HEK293 (cell line): ENCODE data around the gene CLTC.

Experiments
- CTCF ChIA-PET: fragments of 350-600 bp; formaldehyde crosslinking; extraction: SDS; loops from one replicate; lab custom pipeline; 2021; ENCODE audit warnings: antibody characterized with exemption; lab: Yijun Ruan, JAX
- POLR2A ChIA-PET: fragments of 300-600 bp; formaldehyde crosslinking; extraction: SDS; loops from one replicate; lab custom pipeline; 2020; ENCODE audit warnings: antibody characterized with exemption, inconsistent platforms; lab: Yijun Ruan, JAX
- H3K27ac ChIP-seq: fragments of 200-500 bp; sonication (Bioruptor generic); 2 replicates; pipeline ENCODE4 v1.5.1; 2014; ENCODE audit warnings: low read depth, low read length, control low read depth, inconsistent platforms; ENCODE audit errors: extremely low read depth
- H3K36me3 ChIP-seq, 2 experiments: fragments of 200-500 bp in 1 of 2; sonication (Bioruptor generic) in 1 of 2; 1 replicate in 1 of 2; 2 replicates in 1 of 2; pipeline ENCODE4 v1.5.1; 2014 to 2017; ENCODE audit warnings: inconsistent platforms in 2 of 2, low read length in 2 of 2; ENCODE audit not compliant: control insufficient read depth in 2 of 2, insufficient read depth in 1 of 2
- H3K4me1 ChIP-seq: fragments of 200-500 bp; sonication (Bioruptor generic); 2 replicates; pipeline ENCODE4 v1.5.1; 2014; ENCODE audit warnings: mild to moderate bottlenecking, low read length, inconsistent platforms; ENCODE audit not compliant: control insufficient read depth, insufficient read depth
- H3K4me3 ChIP-seq: 2 replicates; pipeline ENCODE4 v1.5.1; 2011; ENCODE audit warnings: low read depth, mild to moderate bottlenecking, control low read depth, low read length, moderate library complexity
- H3K9me3 ChIP-seq: fragments of 200-500 bp; sonication (Bioruptor generic); 2 replicates; pipeline ENCODE4 v1.5.1; 2014; ENCODE audit warnings: low read depth, low read length, inconsistent platforms; ENCODE audit not compliant: control insufficient read depth, insufficient read depth
- ATF2 ChIP-seq: fragments of 450-650 bp; formaldehyde crosslinking; IDR thresholded peaks from 2 replicates; pipeline ENCODE4 v1.5.1; 2016; ENCODE audit warnings: missing biosample characterization, missing genetic modification characterization, low read depth
- GLIS1 ChIP-seq: fragments of 450-650 bp; formaldehyde crosslinking; IDR thresholded peaks from 2 replicates; pipeline ENCODE4 v1.5.1; 2016; ENCODE audit warnings: missing biosample characterization, missing genetic modification characterization
- PRDM10 ChIP-seq: fragments of 450-650 bp; formaldehyde crosslinking; IDR thresholded peaks from 2 replicates; pipeline ENCODE4 v1.5.1; 2016; ENCODE audit warnings: missing biosample characterization, missing genetic modification characterization
- SCRT2 ChIP-seq: fragments of 450-650 bp; formaldehyde crosslinking; IDR thresholded peaks from 2 replicates; pipeline ENCODE4 v1.5.1; 2016; ENCODE audit warnings: missing biosample characterization, missing genetic modification characterization
- YY2 ChIP-seq: fragments of 450-650 bp; formaldehyde crosslinking; IDR thresholded peaks from 2 replicates; pipeline ENCODE4 v1.5.1; 2016; ENCODE audit warnings: missing biosample characterization, missing genetic modification characterization
- ZBTB17 ChIP-seq: fragments of 450-650 bp; formaldehyde crosslinking; IDR thresholded peaks from 2 replicates; pipeline ENCODE4 v1.5.1; 2016; ENCODE audit warnings: missing biosample characterization, missing genetic modification characterization
- ZBTB44 ChIP-seq: fragments of 450-650 bp; IDR thresholded peaks from 2 replicates; pipeline ENCODE4 v1.5.1; 2018; ENCODE audit warnings: missing biosample characterization, mild to moderate bottlenecking, missing genetic modification characterization
- ZBTB49 ChIP-seq: fragments of 450-650 bp; formaldehyde crosslinking; IDR thresholded peaks from 2 replicates; pipeline ENCODE4 v1.5.1; 2016; ENCODE audit warnings: missing biosample characterization, missing genetic modification characterization, low read depth
- ZBTB8A ChIP-seq: fragments of 450-650 bp; formaldehyde crosslinking; IDR thresholded peaks from 2 replicates; pipeline ENCODE4 v1.5.1; 2016; ENCODE audit warnings: missing biosample characterization, missing genetic modification characterization
- ZEB2 ChIP-seq: fragments of 450-650 bp; formaldehyde crosslinking; IDR thresholded peaks from 2 replicates; pipeline ENCODE4 v1.5.1; 2016; ENCODE audit warnings: missing biosample characterization, missing genetic modification characterization
- ZNF112 ChIP-seq: fragments of 450-650 bp; formaldehyde crosslinking; IDR thresholded peaks from 2 replicates; pipeline ENCODE4 v1.5.0; 2017; ENCODE audit warnings: missing biosample characterization, missing genetic modification characterization
- ZNF174 ChIP-seq: fragments of 450-650 bp; formaldehyde crosslinking; IDR thresholded peaks from 2 replicates; pipeline ENCODE4 v1.5.0; 2017; ENCODE audit warnings: missing biosample characterization, mild to moderate bottlenecking, missing genetic modification characterization
- ZNF23 ChIP-seq: fragments of 450-650 bp; formaldehyde crosslinking; IDR thresholded peaks from 2 replicates; pipeline ENCODE4 v1.5.1; 2016; ENCODE audit warnings: missing biosample characterization, missing genetic modification characterization, borderline replicate concordance
- ZNF324 ChIP-seq: fragments of 450-650 bp; formaldehyde crosslinking; IDR thresholded peaks from 2 replicates; pipeline ENCODE4 v1.5.1; 2016; ENCODE audit warnings: missing biosample characterization, missing genetic modification characterization
- ZNF426 ChIP-seq: fragments of 450-650 bp; formaldehyde crosslinking; IDR thresholded peaks from 2 replicates; pipeline ENCODE4 v1.5.1; 2017; ENCODE audit warnings: missing biosample characterization, missing genetic modification characterization, mild to moderate bottlenecking, inconsistent platforms, moderate library complexity
- ZNF521 ChIP-seq: fragments of 450-650 bp; formaldehyde crosslinking; IDR thresholded peaks from 2 replicates; pipeline ENCODE4 v1.5.1; 2017; ENCODE audit warnings: missing biosample characterization, mild to moderate bottlenecking, missing genetic modification characterization
- ZNF571 ChIP-seq: fragments of 450-650 bp; formaldehyde crosslinking; IDR thresholded peaks from 2 replicates; pipeline ENCODE4 v1.5.0; 2017; ENCODE audit warnings: missing biosample characterization, missing genetic modification characterization
- ZNF660 ChIP-seq: fragments of 450-650 bp; IDR thresholded peaks from 2 replicates; pipeline ENCODE4 v1.5.1; 2018; ENCODE audit warnings: missing biosample characterization, mild to moderate bottlenecking, missing genetic modification characterization
- ZNF785 ChIP-seq: fragments of 450-650 bp; formaldehyde crosslinking; IDR thresholded peaks from 2 replicates; pipeline ENCODE4 v1.5.1; 2016; ENCODE audit warnings: missing biosample characterization, missing genetic modification characterization

Gene CLTC

GRCh38 chr17:59693582-59693981 is 73.9 kb downstream of the CLTC start (continued):
- TF ChIP-seq PRDM10 (tag by site-specific recombination) = no peak
- TF ChIP-seq, all 188 proteins: peak for 0

- H3K27ac ChIP-seq = no peak overlapping the region
- CTCF ChIA-PET = no interaction called here
- POLR2A ChIA-PET = no interaction called here
- no peaks in the 10 kb centered on the region for H3K9me3 ChIP-seq
- H3K4me3 ChIP-seq = no peak overlapping the region
- H3K36me3 ChIP-seq = peaks cover 82 to 97% of the 10 kb centered on the region in 2 experiments
- TF ChIP-seq ZBTB17 (tag by site-specific recombination) = 0 out of 2 replicates have a peak, but pooled peaks have one; percentile 31
- TF ChIP-seq SCRT2 (tag by site-specific recombination) = peak; percentile 64
- TF ChIP-seq ZBTB8A = no peak
- TF ChIP-seq ZNF23 (tag by site-specific recombination) = no peak
- TF ChIP-seq, all 188 proteins: peak for 2
- no peaks in the 10 kb centered on the region for H3K4me1 ChIP-seq
These were observed 74.6 kb downstream of the CLTC start for GRCh38 chr17:59694344-59694743.

GRCh38 chr17:59695945-59696681 is 76.4 kb downstream of the CLTC start:
- Histone ChIP-seq H3K27ac (peak overlapping the region; percentile 19; the same call in 1 of the 2 replicates), H3K4me3 (no peak overlapping the region), H3K36me3 (peaks cover 67 to 95% of the 10 kb centered on the region in 2 experiments), H3K4me1 (no peaks in the 10 kb centered on the region), H3K9me3 (no peaks in the 10 kb centered on the region)
- no peak for TF ChIP-seq ZBTB49 (tag by site-specific recombination)
- TF ChIP-seq ZNF660 = peak; percentile 66; the same call in 1 of the 2 replicates
- TF ChIP-seq GLIS1 = no peak
- TF ChIP-seq ZNF785 = no peak
- TF ChIP-seq ZBTB17 (tag by site-specific recombination) = peak; percentile 57
- TF ChIP-seq ZNF324 (tag by site-specific recombination) = 0 out of 2 replicates have a peak, but pooled peaks have one; percentile 24
- peak; percentile 94 for TF ChIP-seq ZBTB44 (tag by site-specific recombination)
- TF ChIP-seq ZNF571 (tag by site-specific recombination) = no peak
- no peak for TF ChIP-seq ZNF112 (tag by site-specific recombination)
- no peak for TF ChIP-seq YY2 (tag by site-specific recombination)
- TF ChIP-seq ZNF174 (tag by site-specific recombination) = no peak
- 0 out of 2 replicates have a peak, but pooled peaks have one; percentile 39 for TF ChIP-seq ATF2
- peak; percentile 45; the same call in 1 of the 2 replicates for TF ChIP-seq ZEB2 (tag by site-specific recombination)
- no peak for TF ChIP-seq ZNF426 (tag by site-specific recombination)
- no peak for TF ChIP-seq ZNF521 (tag by site-specific recombination)
- ChIA-PET POLR2A (no interaction called here), CTCF (interaction anchor here (0.7 kb wide), 1 partner anchor 658 kb away, joined by 3 read pairs; no protein-coding TSS in a partner anchor)
